ENCODE results near the gene PDZD7.

GRCh38 chr10:101042118-101042517, 11.2 kb upstream of the PDZD7 start:
- TF ChIP-seq, protein P1, sequence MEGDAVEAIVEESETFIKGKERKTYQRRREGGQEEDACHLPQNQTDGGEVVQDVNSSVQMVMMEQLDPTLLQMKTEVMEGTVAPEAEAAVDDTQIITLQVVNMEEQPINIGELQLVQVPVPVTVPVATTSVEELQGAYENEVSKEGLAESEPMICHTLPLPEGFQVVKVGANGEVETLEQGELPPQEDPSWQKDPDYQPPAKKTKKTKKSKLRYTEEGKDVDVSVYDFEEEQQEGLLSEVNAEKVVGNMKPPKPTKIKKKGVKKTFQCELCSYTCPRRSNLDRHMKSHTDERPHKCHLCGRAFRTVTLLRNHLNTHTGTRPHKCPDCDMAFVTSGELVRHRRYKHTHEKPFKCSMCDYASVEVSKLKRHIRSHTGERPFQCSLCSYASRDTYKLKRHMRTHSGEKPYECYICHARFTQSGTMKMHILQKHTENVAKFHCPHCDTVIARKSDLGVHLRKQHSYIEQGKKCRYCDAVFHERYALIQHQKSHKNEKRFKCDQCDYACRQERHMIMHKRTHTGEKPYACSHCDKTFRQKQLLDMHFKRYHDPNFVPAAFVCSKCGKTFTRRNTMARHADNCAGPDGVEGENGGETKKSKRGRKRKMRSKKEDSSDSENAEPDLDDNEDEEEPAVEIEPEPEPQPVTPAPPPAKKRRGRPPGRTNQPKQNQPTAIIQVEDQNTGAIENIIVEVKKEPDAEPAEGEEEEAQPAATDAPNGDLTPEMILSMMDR (conservative IDR thresholded peaks at IDR 0.05), result no peak
- TF ChIP-seq ZFX (IDR thresholded peaks at IDR 0.05), result no peak
